Esophagus muscularis mucosa (tissue), 4 donors: ENCODE measurements around the gene GPR78. TPM values are rescaled to one million over a fixed set of nuclear protein-coding genes. Genes with fewer than 3 reads are reported as not detected.

Experiments
- DNase-seq: peaks from one replicate; pipeline ENCODE4 v3.0.0-alpha.2; 2017; ENCODE audit errors: extremely low spot score
- H3K27ac ChIP-seq, 4 donors: fragments of 200-600 bp; sonication (generic); replicated peaks in 1 of 4; 1 replicate in 3 of 4; 2 replicates in 1 of 4; pipeline ENCODE4 v1.5.1; 2016 to 2019; ENCODE audit warnings: mild to moderate bottlenecking in 1 of 4
- H3K27me3 ChIP-seq, 4 donors: fragments of 200-600 bp; sonication (generic); one replicate each; pipeline versions ENCODE4 v1.5.1 to v1.6.0; 2016 to 2019
- H3K36me3 ChIP-seq, 4 donors: fragments of 200-600 bp; sonication (generic); one replicate each; pipeline ENCODE4 v1.5.1; 2016 to 2019
- H3K4me1 ChIP-seq, 4 donors: fragments of 200-600 bp; sonication (generic); one replicate each; pipeline ENCODE4 v1.5.1; 2016 to 2019
- H3K4me3 ChIP-seq, 4 donors: fragments of 200-600 bp; sonication (generic); 1 replicate in 2 of 4; 2 replicates in 2 of 4; pipeline ENCODE4 v1.5.1; 2016 to 2019; ENCODE audit warnings: mild to moderate bottlenecking in 4 of 4, moderate library complexity in 1 of 4
- H3K9me3 ChIP-seq, 4 donors: fragments of 200-600 bp; sonication (generic); 1 replicate in 3 of 4; 2 replicates in 1 of 4; pipeline ENCODE4 v1.5.1; 2016 to 2019
- EP300 ChIP-seq: sonication (generic); formaldehyde crosslinking; IDR thresholded peaks from one replicate; pipeline ENCODE4 v1.6.1; 2017; ENCODE audit warnings: antibody characterized with exemption
- POLR2A ChIP-seq: fragments of 450-650 bp; IDR thresholded peaks from one replicate; pipeline ENCODE4 v1.6.1; 2017; ENCODE audit warnings: antibody characterized with exemption, moderate library complexity, mild to moderate bottlenecking, low read depth
- POLR2AphosphoS5 ChIP-seq, 2 donors: sonication (generic); formaldehyde crosslinking; IDR thresholded peaks; one replicate each; pipeline ENCODE4 v1.6.1; 2017; ENCODE audit warnings: antibody characterized with exemption in 2 of 2
- WGBS: methylation state at CpG from one replicate; pipeline ENCODE4 v1.1.5; 2018; 5-methylcytosine and 5-hydroxymethylcytosine counted together
- intact Hi-C: fragments of 100-400 bp; cut with DNase I; formaldehyde crosslinking; loops from one replicate; pipeline ENCODE4 v1.15.1; 2023
- total RNA-seq, 4 donors: library from RNA; depleted of rRNA; stranded (reverse); fragments of >200 nt; gene quantifications; one replicate each; pipeline versions ENCODE4 v1.1.0 to v1.2.1, GENCODE V29; 2016
- TF ChIP-seq, protein P1 (sequence below), 3 experiments: fragments of 200-600 bp in 2 of 3; fragments of 450-650 bp in 1 of 3; sonication (generic) in 2 of 3; IDR thresholded peaks; one replicate each; pipeline ENCODE4 v1.5.1; 2017 to 2019; ENCODE audit warnings: antibody characterized with exemption in 3 of 3, mild to moderate bottlenecking in 2 of 3, moderate library complexity in 1 of 3

Gene GPR78
- total RNA-seq, 4 donors from 2014 or later, result not detected

GRCh38 chr4:8599091-8599460 lies 18.9 kb downstream of the GPR78 start:
- Histone ChIP-seq H3K4me3 (no peak overlapping the region), H3K36me3 (no peaks in the 10 kb centered on the region), H3K27ac (no peak overlapping the region), H3K9me3 (no peaks in the 10 kb centered on the region), H3K4me1 (peaks cover 0 to 5% (median 2%) of the 10 kb centered on the region in 4 donors), H3K27me3 (peaks cover 0 to 30% (median 3%) of the 10 kb centered on the region in 4 donors)
- intact Hi-C loops, result loop anchor here (10.0 kb wide), 1 partner anchor 64 kb away; no protein-coding TSS in a partner anchor
- DNase-seq, result no peak
- WGBS, result 100% methylated on average over 1 of the region's 8 CpGs
- TF ChIP-seq POLR2A, result no peak
- no peak for TF ChIP-seq POLR2AphosphoS5 (IDR thresholded peaks at IDR 0.05)
- TF ChIP-seq, protein P1, sequence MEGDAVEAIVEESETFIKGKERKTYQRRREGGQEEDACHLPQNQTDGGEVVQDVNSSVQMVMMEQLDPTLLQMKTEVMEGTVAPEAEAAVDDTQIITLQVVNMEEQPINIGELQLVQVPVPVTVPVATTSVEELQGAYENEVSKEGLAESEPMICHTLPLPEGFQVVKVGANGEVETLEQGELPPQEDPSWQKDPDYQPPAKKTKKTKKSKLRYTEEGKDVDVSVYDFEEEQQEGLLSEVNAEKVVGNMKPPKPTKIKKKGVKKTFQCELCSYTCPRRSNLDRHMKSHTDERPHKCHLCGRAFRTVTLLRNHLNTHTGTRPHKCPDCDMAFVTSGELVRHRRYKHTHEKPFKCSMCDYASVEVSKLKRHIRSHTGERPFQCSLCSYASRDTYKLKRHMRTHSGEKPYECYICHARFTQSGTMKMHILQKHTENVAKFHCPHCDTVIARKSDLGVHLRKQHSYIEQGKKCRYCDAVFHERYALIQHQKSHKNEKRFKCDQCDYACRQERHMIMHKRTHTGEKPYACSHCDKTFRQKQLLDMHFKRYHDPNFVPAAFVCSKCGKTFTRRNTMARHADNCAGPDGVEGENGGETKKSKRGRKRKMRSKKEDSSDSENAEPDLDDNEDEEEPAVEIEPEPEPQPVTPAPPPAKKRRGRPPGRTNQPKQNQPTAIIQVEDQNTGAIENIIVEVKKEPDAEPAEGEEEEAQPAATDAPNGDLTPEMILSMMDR (IDR thresholded peaks at IDR 0.05), result no peak
- TF ChIP-seq EP300, result no peak

DNA sequence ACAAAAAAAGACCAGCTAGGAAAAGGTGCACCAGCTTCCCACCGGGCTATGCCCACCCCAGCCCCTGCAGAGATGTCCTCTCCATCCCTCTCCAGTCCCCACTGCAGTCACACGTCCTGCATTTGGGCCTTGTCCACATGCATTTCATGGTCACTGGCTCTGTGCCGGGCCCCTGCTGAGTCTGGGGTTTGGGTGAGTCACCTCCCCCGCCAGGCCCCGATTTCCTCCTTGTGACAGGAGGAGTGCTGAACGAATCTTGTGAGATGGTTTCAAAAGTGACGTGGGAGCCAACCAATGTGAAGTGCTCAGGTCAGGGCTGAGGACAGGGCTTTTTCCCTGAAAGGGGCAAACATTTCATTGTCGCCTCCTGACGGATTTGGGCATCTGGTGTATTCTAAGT lies 19.5 kb downstream of the GPR78 start:
- Histone ChIP-seq H3K9me3 (no peaks in the 10 kb centered on the region), H3K27me3 (peaks cover 0 to 27% (median 0%) of the 10 kb centered on the region in 4 donors), H3K4me1 (no peaks in the 10 kb centered on the region), H3K27ac (no peak overlapping the region), H3K36me3 (no peaks in the 10 kb centered on the region), H3K4me3 (no peak overlapping the region)
- intact Hi-C loops, result loop anchor here (10.0 kb wide), 2 partner anchors 65 to 315 kb away; no protein-coding TSS in a partner anchor
- 71% methylated on average over 8 of the region's 9 CpGs for WGBS
- no peak for TF ChIP-seq POLR2A
- no peak for DNase-seq

DNA sequence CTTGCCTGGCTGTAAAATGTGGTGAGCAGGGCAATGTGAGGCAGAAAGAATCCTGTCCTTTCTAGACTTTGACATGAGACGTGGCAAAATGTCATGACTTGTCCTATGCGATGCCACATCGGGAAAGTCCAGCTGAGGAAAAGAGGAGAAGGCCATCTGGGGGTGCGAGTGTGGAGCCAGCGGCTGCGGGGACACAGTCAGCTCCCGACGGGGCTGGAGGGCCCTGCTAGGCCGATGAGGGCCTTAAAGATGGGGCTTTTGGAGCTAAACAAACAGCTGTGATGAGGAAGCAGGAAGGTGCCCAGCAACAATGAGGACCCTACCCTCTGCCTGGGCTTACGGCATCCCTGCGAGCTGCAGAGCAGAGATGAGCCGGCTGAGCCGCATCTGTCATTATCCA lies 20.1 kb downstream of the GPR78 start:
- TF ChIP-seq POLR2A (no peak), POLR2AphosphoS5 (IDR thresholded peaks at IDR 0.05) (no peak), EP300 (no peak)
- TF ChIP-seq, protein P1 (IDR thresholded peaks at IDR 0.05), result no peak
- no peak overlapping the region for H3K27ac ChIP-seq
- no peaks in the 10 kb centered on the region for H3K4me1 ChIP-seq
- no peaks in the 10 kb centered on the region for H3K9me3 ChIP-seq
- peaks cover 0 to 23% (median 0%) of the 10 kb centered on the region in 4 donors for H3K27me3 ChIP-seq
- H3K4me3 ChIP-seq, result no peak overlapping the region
- no peak for DNase-seq
- intact Hi-C loops, result loop anchor here (10.0 kb wide), 1 partner anchor 315 kb away; no protein-coding TSS in a partner anchor
- 84% methylated on average over 13 of the region's 13 CpGs for WGBS
- no peaks in the 10 kb centered on the region for H3K36me3 ChIP-seq

DNA sequence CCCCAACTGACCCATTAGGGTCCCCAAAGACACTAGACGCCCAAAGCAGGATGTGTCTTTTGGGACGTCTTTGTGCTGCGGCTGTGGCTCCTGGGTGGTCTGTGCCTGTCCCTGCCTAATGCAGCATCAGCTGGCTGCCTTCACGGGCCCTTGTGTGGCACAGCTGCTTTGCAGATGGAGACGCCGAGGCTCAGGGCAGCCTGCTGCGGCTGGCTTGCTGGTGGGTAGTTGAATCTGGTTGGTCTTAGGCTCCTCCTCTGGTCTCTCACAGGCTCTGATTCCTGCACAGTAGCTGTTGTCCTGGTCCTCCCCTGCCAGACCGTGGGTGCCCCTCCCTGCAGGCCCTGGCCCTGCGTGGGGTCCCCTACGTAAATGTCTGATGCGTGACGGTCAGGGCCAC lies 20.5 kb downstream of the GPR78 start:
- peaks cover 0 to 23% (median 0%) of the 10 kb centered on the region in 4 donors for H3K27me3 ChIP-seq
- H3K4me3 ChIP-seq, result no peak overlapping the region
- DNase-seq, result no peak
- no peak overlapping the region for H3K27ac ChIP-seq
- H3K4me1 ChIP-seq, result no peaks in the 10 kb centered on the region
- intact Hi-C loops, result loop anchor here (10.0 kb wide), 1 partner anchor 314 kb away; no protein-coding TSS in a partner anchor
- 74% methylated on average over 12 of the region's 12 CpGs for WGBS
- no peaks in the 10 kb centered on the region for H3K36me3 ChIP-seq
- TF ChIP-seq EP300 (no peak), POLR2AphosphoS5 (IDR thresholded peaks at IDR 0.05) (no peak), POLR2A (no peak)
- TF ChIP-seq, protein P1 (IDR thresholded peaks at IDR 0.05), result no peak
- no peaks in the 10 kb centered on the region for H3K9me3 ChIP-seq

GRCh38 chr4:8601086-8601485 lies 20.9 kb downstream of the GPR78 start:
- Histone ChIP-seq H3K27me3 (peaks cover 0 to 23% (median 0%) of the 10 kb centered on the region in 4 donors), H3K4me3 (no peak overlapping the region), H3K27ac (no peak overlapping the region), H3K4me1 (no peaks in the 10 kb centered on the region), H3K9me3 (no peaks in the 10 kb centered on the region), H3K36me3 (no peaks in the 10 kb centered on the region)
- no peak for TF ChIP-seq EP300
- no peak for TF ChIP-seq POLR2A
- TF ChIP-seq, protein P1 (IDR thresholded peaks at IDR 0.05), result no peak
- no peak for DNase-seq
- 80% methylated on average over 2 of the region's 23 CpGs for WGBS
- intact Hi-C loops, result loop anchor here (10.0 kb wide), 1 partner anchor 314 kb away; no protein-coding TSS in a partner anchor
